ENCODE measurements around the gene ACBD4. TPM values are rescaled to one million over a fixed set of nuclear protein-coding genes. Genes with fewer than 3 reads are reported as not detected.

ACBD4 gene
- total RNA-seq, 1 donor from 2014 or later, result 12.5 TPM

DNA sequence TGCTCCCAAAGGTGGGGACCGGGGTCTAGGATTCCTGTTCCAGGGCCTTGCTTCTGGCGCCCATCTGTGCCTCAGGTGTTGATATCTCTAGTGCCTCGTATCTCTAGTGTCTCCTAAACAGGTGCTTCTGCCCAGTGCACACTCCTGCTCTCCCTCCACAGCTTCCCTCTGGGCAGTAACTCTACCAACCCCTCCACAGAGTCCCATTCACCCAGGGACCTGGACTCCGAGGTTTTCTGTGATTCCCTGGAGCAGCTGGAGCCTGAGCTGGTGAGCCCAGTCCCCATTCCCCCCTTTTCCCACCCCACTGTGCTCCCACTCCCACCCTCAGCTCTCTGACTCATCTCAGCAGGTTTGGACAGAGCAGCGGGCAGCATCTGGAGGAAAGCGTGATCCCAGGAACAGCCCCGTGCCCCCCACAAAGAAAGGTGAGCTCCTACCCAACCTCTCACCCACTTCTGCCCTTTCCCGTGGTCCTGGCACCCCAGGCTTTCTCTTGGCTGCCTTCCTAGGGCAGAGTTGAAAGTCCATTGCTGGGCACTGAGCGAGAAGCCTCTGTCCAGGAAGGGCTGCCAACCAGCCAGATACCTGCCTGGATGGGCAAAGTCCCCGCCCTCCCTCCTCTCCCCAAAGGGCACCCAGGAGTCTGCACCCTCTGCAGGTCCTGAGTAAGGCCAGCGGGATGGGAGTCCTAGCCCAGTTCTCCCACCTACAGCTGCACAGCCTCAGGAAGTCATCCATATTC is 2.2 kb downstream of the ACBD4 start:
- Mint-ChIP-seq H3K27me3 (ENCODE audit: insufficient read depth) (peaks cover 2% of the 10 kb centered on the region), H3K4me3 (peak overlapping the region; percentile 15), H3K9me3 (no peaks in the 10 kb centered on the region), H3K27ac (no peak overlapping the region), H3K36me3 (ENCODE audit: low read depth) (peaks cover 4% of the 10 kb centered on the region), H3K4me1 (ENCODE audit: low read depth) (peaks cover 15% of the 10 kb centered on the region)
- DNase-seq (ENCODE audit: low spot score), result no peak
- intact Hi-C loops (cut with micrococcal nuclease), result loop anchor here (5.0 kb wide), 1 partner anchor 250 kb away; no protein-coding TSS in a partner anchor

DNA sequence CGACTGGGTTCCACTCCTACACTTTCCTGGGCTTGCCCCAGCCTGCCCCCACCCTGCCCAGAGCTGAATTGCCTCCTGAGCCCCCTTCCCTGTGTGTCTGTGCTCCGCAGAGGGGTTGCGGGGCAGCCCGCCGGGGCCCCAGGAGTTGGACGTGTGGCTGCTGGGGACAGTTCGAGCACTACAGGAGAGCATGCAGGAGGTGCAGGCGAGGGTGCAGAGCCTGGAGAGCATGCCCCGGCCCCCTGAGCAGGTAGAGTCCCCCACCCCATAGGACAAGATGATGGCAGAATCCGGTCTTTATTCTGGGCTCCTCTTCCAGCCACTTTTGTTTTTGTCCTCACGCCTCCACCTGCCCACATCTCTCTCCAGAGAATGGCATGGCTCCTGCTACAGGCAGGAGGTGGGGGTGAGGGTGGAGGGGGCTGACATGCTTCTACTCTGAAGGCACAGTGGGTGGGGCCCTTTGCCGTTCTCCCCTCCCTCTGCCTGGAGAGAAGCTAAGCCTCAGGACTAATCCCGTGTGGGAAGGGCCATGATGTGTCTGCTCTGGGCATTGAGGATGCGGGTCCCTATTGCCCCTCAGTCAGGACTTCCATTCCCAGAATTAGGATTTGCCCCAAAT is 3.5 kb downstream of the ACBD4 start:
- Mint-ChIP-seq H3K36me3 (ENCODE audit: low read depth) (peaks cover 4% of the 10 kb centered on the region), H3K9me3 (no peaks in the 10 kb centered on the region), H3K4me1 (ENCODE audit: low read depth) (peaks cover 10% of the 10 kb centered on the region), H3K4me3 (no peak overlapping the region), H3K27me3 (ENCODE audit: insufficient read depth) (peaks cover 2% of the 10 kb centered on the region), H3K27ac (no peak overlapping the region)
- DNase-seq (ENCODE audit: low spot score), result no peak
- intact Hi-C loops (cut with micrococcal nuclease), result loop anchor here (5.0 kb wide), 1 partner anchor 248 kb away; no protein-coding TSS in a partner anchor

DNA sequence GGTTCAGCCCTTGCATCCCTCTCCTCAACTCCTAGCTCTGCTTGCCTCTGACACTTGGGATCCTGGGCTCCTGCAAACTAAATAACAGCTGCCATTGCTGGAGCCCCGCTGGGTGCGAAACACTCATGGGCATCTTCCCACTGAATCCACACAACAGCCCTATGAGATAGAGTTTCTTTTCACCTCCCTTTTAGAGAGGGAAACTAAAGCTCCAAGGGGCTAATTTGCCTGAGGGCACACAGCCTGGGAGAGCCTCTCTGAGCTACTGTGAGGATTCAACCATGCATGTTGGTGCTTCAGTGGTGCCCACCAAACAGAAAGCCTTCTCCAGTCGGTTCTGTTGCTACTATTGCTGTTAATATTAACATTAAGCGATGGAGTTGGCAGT is 4.0 kb downstream of the ACBD4 start:
- DNase-seq (ENCODE audit: low spot score), result no peak
- H3K27ac Mint-ChIP-seq, result no peak overlapping the region
- intact Hi-C loops (cut with micrococcal nuclease), result loop anchor here (5.0 kb wide), 1 partner anchor 248 kb away; no protein-coding TSS in a partner anchor
- H3K36me3 Mint-ChIP-seq (ENCODE audit: low read depth), result peaks cover 4% of the 10 kb centered on the region
- H3K27me3 Mint-ChIP-seq (ENCODE audit: insufficient read depth), result peaks cover 2% of the 10 kb centered on the region
- H3K9me3 Mint-ChIP-seq, result no peaks in the 10 kb centered on the region
- H3K4me1 Mint-ChIP-seq (ENCODE audit: low read depth), result peaks cover 10% of the 10 kb centered on the region
- H3K4me3 Mint-ChIP-seq, result no peak overlapping the region

DNA sequence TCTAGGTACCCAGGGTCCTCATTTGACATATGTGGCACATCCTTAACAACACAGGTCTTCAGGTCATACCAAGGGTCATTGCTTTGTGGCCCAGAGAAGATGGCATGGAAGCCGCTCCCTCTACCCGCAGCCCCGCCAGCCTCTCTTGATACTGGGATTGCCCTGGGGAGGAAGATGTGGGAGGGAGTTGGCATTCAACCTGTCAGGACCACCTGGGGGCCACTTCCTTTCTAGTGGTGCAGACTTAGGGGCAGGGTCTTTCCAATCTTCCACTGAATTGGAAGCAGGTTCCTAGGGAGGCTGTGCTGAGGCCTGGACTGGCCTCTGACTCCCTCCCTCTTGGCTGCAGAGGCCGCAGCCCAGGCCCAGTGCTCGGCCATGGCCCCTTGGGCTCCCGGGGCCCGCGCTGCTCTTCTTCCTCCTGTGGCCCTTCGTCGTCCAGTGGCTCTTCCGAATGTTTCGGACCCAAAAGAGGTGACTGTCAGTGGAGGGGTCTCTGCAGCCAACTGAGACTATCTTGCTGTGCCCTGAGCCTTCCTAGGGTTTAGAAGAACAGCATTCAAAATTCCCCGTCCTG is 7.7 kb downstream of the ACBD4 start:
- intact Hi-C loops (cut with micrococcal nuclease), result no loop called here
- H3K4me1 Mint-ChIP-seq (ENCODE audit: low read depth), result peaks cover 11% of the 10 kb centered on the region
- no peak overlapping the region for H3K4me3 Mint-ChIP-seq
- H3K9me3 Mint-ChIP-seq, result no peaks in the 10 kb centered on the region
- DNase-seq (ENCODE audit: low spot score), result no peak
- H3K27me3 Mint-ChIP-seq (ENCODE audit: insufficient read depth), result no peaks in the 10 kb centered on the region
- H3K36me3 Mint-ChIP-seq (ENCODE audit: low read depth), result peaks cover 4% of the 10 kb centered on the region
- H3K27ac Mint-ChIP-seq, result no peak overlapping the region

DNA sequence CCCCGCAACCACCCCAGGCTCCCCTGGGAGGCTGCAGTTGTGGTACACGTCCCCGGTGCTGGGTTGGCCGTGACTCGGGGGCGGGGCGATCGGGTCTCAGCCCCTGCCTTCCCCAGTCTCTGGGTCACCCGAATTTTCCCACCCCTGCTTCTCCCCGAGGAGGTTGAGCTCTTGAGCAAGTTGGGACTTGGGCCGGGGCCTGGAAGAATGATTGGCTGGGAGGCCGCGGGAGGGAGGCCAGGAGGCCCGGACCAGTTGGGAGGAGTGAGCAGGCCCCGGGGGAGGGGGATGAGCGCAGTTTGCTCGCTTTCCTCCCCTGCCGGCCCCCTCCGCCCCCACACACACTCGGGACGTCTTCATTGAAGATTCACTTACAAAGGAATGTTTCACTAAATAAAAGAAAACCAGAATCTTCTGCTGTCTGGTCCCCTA is 8.3 kb downstream of the ACBD4 start:
- Mint-ChIP-seq H3K4me3 (no peak overlapping the region), H3K27me3 (ENCODE audit: insufficient read depth) (no peaks in the 10 kb centered on the region), H3K36me3 (ENCODE audit: low read depth) (peaks cover 2% of the 10 kb centered on the region), H3K27ac (no peak overlapping the region), H3K9me3 (no peaks in the 10 kb centered on the region), H3K4me1 (ENCODE audit: low read depth) (peaks cover 11% of the 10 kb centered on the region)
- intact Hi-C loops (cut with micrococcal nuclease), result no loop called here
- DNase-seq (ENCODE audit: low spot score), result no peak

DNA sequence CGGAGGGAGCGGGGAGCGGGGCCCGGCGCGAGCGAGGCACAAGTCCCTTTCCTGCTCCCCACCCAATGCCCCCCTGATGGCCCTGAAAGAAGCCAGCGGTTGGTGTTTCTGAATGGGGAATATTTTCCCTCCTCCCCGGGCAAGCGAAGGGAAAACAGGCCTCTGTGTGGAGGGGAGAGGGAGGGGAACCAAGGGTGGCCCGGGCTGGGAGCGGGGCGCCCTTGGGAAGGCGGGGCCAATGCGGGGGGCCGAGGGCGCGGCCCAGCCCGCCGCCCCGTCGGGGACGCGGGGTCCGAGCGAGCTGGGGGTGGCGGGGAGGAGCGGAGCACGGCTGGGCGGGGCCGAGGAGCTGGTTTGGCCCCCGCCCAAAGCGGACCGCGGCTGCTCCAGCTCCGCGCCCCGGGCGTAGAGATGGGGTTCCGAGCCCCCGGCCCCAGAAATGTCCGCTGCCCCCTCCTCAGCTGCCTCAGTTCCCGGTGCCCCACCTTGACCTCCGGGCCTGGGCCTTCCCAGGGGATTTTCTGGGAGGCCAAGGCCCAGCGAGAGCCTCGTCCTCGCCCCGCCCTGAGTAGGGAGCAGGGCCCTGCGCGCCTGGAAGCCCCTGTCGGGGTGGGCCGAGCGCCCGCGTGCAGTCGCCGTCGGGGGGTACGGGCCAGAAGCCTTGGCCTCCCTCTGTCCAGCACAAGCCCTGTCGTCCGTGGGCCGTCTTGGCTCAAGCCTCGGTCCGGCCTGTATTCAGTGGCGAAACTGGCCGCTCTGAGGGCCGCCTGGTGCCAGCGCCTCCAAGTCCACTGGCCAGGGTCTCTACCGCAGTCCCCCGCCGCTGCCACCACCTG is 8.9 kb downstream of the ACBD4 start:
- Mint-ChIP-seq H3K27ac (no peak overlapping the region), H3K9me3 (no peaks in the 10 kb centered on the region), H3K27me3 (ENCODE audit: insufficient read depth) (no peaks in the 10 kb centered on the region), H3K4me3 (peak overlapping the region; percentile 19), H3K4me1 (ENCODE audit: low read depth) (peaks cover 11% of the 10 kb centered on the region), H3K36me3 (ENCODE audit: low read depth) (peaks cover 5% of the 10 kb centered on the region)
- intact Hi-C loops (cut with micrococcal nuclease), result no loop called here
- DNase-seq (ENCODE audit: low spot score), result no peak

DNA sequence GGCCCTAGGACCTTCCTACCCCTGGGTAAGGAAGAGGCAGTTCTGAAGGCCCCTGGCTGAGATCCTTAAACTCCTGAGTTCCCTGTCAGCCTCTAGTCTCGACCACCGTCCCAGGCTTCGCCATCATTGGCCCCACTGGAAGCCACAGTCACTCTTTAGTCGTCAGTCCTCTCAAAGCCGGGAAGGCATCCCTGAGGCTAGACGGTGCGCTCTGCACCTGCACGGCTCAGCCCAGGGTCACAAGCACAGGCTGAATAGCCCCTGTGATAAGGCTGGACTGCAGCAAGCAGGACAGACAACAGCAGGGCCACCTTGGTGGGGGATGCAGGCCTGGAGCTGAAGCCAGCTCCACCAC is 9.5 kb downstream of the ACBD4 start:
- Mint-ChIP-seq H3K4me3 (peak overlapping the region; percentile 19), H3K36me3 (ENCODE audit: low read depth) (peaks cover 11% of the 10 kb centered on the region), H3K9me3 (no peaks in the 10 kb centered on the region), H3K4me1 (ENCODE audit: low read depth) (peaks cover 11% of the 10 kb centered on the region), H3K27ac (no peak overlapping the region), H3K27me3 (ENCODE audit: insufficient read depth) (no peaks in the 10 kb centered on the region)
- intact Hi-C loops (cut with micrococcal nuclease), result no loop called here
- DNase-seq (ENCODE audit: low spot score), result no peak

DNA sequence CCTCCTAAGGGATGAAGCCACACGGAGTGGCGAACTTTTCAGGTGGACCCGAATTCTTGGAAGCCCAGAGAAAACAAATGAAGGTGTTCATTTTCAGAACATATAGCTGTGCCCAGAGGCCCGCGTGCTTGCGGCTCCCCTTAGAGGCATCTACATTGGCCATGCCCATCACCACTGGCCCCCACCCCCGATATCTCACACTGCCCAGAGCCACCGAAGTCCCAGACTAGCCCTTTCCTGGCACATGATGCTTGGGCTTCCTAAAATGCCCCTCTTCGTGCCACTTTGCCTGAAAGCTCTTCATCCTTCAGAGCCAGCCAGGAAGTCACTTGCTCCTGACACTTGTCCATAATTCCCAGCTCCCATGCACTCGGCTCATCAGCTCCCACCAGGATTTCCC is 10.7 kb downstream of the ACBD4 start:
- H3K27ac Mint-ChIP-seq, result peak overlapping the region; percentile 43
- H3K4me3 Mint-ChIP-seq, result peak overlapping the region; percentile 96
- intact Hi-C loops (cut with micrococcal nuclease), result no loop called here
- no peaks in the 10 kb centered on the region for H3K27me3 Mint-ChIP-seq (ENCODE audit: insufficient read depth)
- H3K9me3 Mint-ChIP-seq, result no peaks in the 10 kb centered on the region
- peaks cover 16% of the 10 kb centered on the region for H3K4me1 Mint-ChIP-seq (ENCODE audit: low read depth)
- peaks cover 15% of the 10 kb centered on the region for H3K36me3 Mint-ChIP-seq (ENCODE audit: low read depth)
- DNase-seq (ENCODE audit: low spot score), result no peak

DNA sequence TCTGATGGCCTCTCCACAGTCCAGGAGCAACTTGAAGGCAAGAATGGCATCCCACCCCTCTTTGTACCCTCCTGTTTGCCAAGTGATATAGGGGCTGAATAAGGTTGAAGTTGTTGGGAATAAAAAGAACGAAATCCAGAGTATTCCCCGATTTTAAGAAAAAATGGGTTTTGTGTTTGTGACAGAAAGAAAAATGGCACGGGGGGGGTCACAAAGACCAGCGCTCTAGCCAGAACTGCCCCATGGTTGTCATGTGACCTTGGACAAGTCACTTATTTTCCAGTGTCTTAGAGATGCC is 11.1 kb downstream of the ACBD4 start:
- H3K9me3 Mint-ChIP-seq, result no peaks in the 10 kb centered on the region
- H3K4me3 Mint-ChIP-seq, result peak overlapping the region; percentile 96
- peak overlapping the region; percentile 98 for H3K27ac Mint-ChIP-seq
- intact Hi-C loops (cut with micrococcal nuclease), result no loop called here
- H3K4me1 Mint-ChIP-seq (ENCODE audit: low read depth), result peaks cover 19% of the 10 kb centered on the region
- no peaks in the 10 kb centered on the region for H3K27me3 Mint-ChIP-seq (ENCODE audit: insufficient read depth)
- DNase-seq (ENCODE audit: low spot score), result no peak
- peaks cover 16% of the 10 kb centered on the region for H3K36me3 Mint-ChIP-seq (ENCODE audit: low read depth)

DNA sequence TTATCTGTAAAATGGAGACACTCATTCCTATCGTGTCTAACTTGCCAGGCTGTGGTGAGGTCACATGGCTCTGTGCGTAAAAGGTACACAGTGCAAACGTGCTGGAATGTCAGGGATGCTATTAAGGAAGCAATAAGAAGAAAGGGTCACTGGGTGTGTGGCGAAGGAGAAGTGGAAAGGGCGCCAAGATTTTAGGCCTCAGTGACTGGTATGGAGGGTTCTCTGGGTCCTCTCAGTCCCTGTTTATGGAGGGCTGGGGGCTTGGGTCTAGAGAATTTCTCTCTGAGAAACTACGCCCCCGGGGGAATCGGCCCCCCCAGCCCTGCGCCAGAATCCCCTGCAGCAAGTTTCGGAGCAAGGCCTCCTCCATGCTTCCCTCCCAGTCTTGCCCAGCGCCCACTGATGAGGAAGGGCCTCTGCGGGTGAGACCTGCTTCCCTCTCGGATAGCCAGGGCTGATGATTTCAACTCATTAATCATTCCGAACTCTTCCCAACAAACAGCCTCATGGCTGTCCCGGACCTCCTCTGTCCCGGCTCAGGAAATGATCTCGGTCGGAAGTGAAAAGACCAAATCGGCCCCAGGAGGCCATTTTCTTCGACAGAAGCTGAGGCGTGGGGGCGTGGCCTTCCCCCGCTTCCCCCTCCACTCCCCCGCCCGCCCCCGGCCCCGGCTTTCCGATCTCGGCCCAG is 11.5 kb downstream of the ACBD4 start:
- Mint-ChIP-seq H3K4me3 (peak overlapping the region; percentile 96), H3K9me3 (no peaks in the 10 kb centered on the region), H3K27ac (peak overlapping the region; percentile 98), H3K4me1 (ENCODE audit: low read depth) (peaks cover 24% of the 10 kb centered on the region), H3K27me3 (ENCODE audit: insufficient read depth) (no peaks in the 10 kb centered on the region), H3K36me3 (ENCODE audit: low read depth) (peaks cover 17% of the 10 kb centered on the region)
- intact Hi-C loops (cut with micrococcal nuclease), result loop anchor here (1.0 kb wide), 2 partner anchors 12 to 458 kb away; partner anchors contain the start of genes ACBD4 and CCDC43
- no peak for DNase-seq (ENCODE audit: low spot score)

DNA sequence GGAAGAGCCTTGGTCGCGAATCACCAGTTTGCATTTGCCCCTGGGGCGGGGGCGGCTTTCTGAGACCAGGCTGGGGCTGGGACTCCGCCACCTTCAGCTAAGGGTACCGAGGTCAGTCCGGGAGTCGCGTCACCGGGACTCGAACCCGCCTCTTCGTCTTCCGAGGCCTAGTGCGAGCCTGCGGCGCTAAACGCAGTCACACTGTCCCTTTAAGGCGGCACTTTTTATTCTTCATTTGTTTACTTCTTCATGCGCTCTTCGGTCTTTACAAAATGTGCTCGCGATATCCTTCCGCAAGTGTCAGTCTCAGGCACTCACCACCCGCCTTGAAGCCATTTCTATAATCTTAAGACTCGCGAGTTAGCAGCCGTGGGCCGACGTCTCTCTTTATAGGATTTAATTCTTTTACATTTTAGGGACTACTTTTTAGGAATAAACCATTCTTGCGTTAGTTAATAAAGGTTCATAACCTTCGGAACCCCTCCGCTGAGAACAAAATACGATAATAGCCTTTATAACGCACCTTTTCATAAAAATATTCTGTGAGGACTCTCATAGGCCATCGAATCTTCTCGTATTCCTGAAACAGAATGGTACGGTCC is 12.2 kb downstream of the ACBD4 start:
- DNase-seq (ENCODE audit: low spot score), result peak; percentile 76
- peak overlapping the region; percentile 96 for H3K4me3 Mint-ChIP-seq
- intact Hi-C loops (cut with micrococcal nuclease), result loop anchor here (1.0 to 2.0 kb wide), 8 partner anchors 12 to 458 kb away; partner anchors contain the start of genes ACBD4, CCDC43, HEXIM2 and MAP3K14
- H3K27me3 Mint-ChIP-seq (ENCODE audit: insufficient read depth), result no peaks in the 10 kb centered on the region
- H3K27ac Mint-ChIP-seq, result peak overlapping the region; percentile 98
- peaks cover 17% of the 10 kb centered on the region for H3K36me3 Mint-ChIP-seq (ENCODE audit: low read depth)
- H3K9me3 Mint-ChIP-seq, result no peaks in the 10 kb centered on the region
- H3K4me1 Mint-ChIP-seq (ENCODE audit: low read depth), result peaks cover 26% of the 10 kb centered on the region

All from activated T-helper 1 cell treated with anti-CD3 and anti-CD28 coated beads, Interleukin-12 subunit alpha, Interleukin-12 subunit beta, Interleukin-2, Interleukin-4 antibody, amounts not matched to agents 30 ng/mL and 10 ng/mL and 1 ng/mL, durations not matched to agents 14 hours and 24 hours and 36 hours (primary cell).